IgD-negative memory B cell (primary cell): Measurements from ENCODE around the gene CNTNAP2. TPM values are rescaled to one million over a fixed set of nuclear protein-coding genes. Genes with fewer than 3 reads are reported as not detected.

Experiments used
- H3K27ac Mint-ChIP-seq, 3 donors: one replicate each; pipeline ENCODE4 v1.8.0; 2020 to 2022; ENCODE audit warnings: mild to moderate bottlenecking in 3 of 3, mixed read lengths in 3 of 3, moderate library complexity in 1 of 3
- H3K27me3 Mint-ChIP-seq: one replicate; pipeline ENCODE4 v1.8.0; 2021; ENCODE audit warnings: mixed read lengths
- H3K36me3 Mint-ChIP-seq: one replicate; pipeline ENCODE4 v1.8.0; 2020; ENCODE audit warnings: mild to moderate bottlenecking, mixed read lengths
- H3K4me1 Mint-ChIP-seq, 3 donors: one replicate each; pipeline ENCODE4 v1.8.0; 2020 to 2022; ENCODE audit warnings: mixed read lengths in 3 of 3, mild to moderate bottlenecking in 1 of 3
- H3K4me3 Mint-ChIP-seq, 4 donors: one replicate each; pipeline ENCODE4 v1.8.0; 2020 to 2022; ENCODE audit warnings: mild to moderate bottlenecking in 4 of 4, mixed read lengths in 4 of 4, moderate library complexity in 3 of 4
- H3K9me3 Mint-ChIP-seq, 3 donors: one replicate each; pipeline ENCODE4 v1.8.0; 2020 to 2021; ENCODE audit warnings: mixed read lengths in 3 of 3, mild to moderate bottlenecking in 1 of 3
- polyA plus RNA-seq: library from polyadenylated mRNA; unstranded; fragments of 300-500 nt; fragmentation: Illumina TruSeq; gene quantifications from one replicate; pipeline ENCODE4 v1.2.3, GENCODE V29; 2021

CNTNAP2 gene
- polyA plus RNA-seq, 1 donor from 2014 or later = 47.3 TPM

DNA sequence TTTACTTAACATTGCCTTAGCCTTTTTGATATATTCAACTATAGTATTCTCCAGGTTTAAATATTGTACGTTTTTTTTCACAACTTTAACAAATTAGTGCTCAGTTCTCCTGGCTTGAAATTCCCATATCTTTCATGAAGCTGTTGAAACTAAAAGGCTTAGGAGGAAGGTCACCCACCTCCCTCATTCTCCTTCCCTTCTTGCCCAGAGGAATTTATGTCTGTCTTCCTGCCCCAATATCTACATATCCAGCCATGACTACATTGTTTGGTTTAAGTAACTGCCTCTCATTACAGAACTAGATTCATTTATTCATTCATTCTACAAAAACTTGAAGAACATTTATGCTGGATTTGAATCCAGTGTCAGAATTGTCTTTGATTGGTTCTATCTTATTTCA lies 2219.2 kb downstream of the CNTNAP2 start:
- H3K9me3 Mint-ChIP-seq = no peaks in the 10 kb centered on the region
- peaks cover 21% of the 10 kb centered on the region for H3K27me3 Mint-ChIP-seq
- H3K4me3 Mint-ChIP-seq = no peak overlapping the region
- no peaks in the 10 kb centered on the region for H3K36me3 Mint-ChIP-seq
- H3K4me1 Mint-ChIP-seq = peaks cover 22 to 32% (median 26%) of the 10 kb centered on the region in 3 donors
- H3K27ac Mint-ChIP-seq = no peak overlapping the region

DNA sequence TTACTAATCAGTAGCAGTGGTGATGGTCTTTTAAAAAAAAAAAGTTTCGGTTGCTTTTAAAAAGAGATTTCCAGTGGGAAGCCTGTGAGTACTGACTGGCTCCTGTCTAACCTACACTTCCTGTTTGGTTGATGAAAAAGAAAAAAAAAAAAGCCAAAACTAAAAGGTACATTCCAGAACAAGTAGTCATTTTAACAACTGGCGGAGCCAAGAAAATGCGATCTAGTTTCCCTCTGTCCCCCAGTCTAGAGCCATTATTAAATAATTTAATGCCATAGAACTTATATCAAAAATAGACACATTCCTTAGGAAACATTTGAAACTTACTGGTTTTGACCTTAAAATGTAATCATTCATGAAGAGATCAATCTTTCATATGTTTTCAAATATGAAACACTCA lies 2219.8 kb downstream of the CNTNAP2 start:
- no peaks in the 10 kb centered on the region for H3K9me3 Mint-ChIP-seq
- H3K27me3 Mint-ChIP-seq = peaks cover 22% of the 10 kb centered on the region
- H3K4me3 Mint-ChIP-seq = no peak overlapping the region
- H3K27ac Mint-ChIP-seq = no peak overlapping the region
- H3K4me1 Mint-ChIP-seq = peaks cover 20 to 35% (median 28%) of the 10 kb centered on the region in 3 donors
- no peaks in the 10 kb centered on the region for H3K36me3 Mint-ChIP-seq

DNA sequence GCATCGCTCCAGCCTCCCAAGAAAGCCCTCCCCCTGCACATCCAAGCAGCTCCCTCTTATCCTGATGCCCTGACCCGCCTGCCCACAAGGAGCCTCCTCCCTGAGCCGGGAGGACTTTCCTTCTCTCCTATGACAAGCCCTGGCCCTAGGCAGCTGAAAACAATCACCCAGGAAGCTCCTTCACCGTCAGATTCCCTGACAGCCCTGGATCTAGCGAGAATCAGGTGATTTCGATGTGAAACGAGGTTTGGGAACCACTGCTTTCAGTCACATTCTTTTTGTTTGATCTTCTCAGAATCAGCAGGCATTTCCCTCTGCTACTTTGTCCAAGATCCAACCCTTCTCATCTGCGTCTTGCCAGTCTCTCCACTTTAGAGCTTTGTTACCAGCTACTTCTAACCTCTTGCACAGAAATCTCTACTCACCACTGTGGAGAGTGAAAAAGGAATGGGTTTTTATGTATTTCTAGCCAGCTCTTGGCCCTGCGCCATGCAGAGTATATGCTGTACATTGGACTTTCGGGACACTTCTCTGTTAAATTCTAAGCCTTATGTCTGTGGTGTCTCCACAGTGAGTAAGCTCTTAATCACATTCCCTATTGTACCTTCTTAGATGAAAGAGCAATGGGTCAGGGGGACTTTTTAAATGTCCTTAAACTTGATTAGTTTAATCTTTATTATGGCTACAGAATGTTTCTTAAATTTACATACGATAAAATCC lies 2220.8 kb downstream of the CNTNAP2 start:
- H3K27me3 Mint-ChIP-seq = peaks cover 22% of the 10 kb centered on the region
- H3K27ac Mint-ChIP-seq = peak overlapping the region in 1 of 3 donors; percentile 50
- H3K36me3 Mint-ChIP-seq = no peaks in the 10 kb centered on the region
- H3K4me1 Mint-ChIP-seq = peaks cover 20 to 41% (median 35%) of the 10 kb centered on the region in 3 donors
- no peaks in the 10 kb centered on the region for H3K9me3 Mint-ChIP-seq
- peak overlapping the region in 1 of 4 donors; percentile 99 for H3K4me3 Mint-ChIP-seq

DNA sequence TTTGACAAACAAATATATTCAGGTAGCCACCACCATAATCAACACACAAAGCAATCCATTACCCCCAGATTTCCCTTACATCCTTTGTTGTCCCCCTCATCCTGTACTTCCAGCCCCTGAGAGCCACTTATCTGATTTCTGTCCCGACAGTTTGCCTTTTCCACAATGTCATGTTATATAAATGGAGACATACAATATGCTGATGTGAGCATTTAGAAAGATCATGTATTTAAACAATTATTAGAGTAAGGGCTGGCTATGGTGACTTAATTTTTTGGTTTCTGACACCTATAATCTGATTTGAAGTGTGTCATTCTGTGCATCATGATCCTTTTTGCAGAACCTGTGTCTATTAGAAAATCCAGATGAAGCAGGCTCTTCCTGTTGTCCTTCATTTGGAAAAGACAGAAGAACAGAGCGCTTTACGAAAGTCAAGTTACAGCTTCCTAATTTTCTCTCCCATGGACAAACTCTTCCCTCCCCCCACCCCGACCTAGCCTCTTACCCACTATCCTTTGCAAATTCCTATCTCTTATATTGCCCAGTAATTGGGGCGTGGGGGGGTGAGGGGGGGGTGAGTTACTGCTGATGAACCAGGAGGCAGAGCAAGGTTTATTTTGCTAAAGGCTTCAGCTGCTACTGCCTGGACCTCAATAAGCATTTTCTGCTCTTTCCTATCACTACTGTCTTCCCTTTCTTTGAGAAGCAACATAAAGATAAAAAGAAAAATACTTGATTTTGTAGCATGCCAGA lies 2221.6 kb downstream of the CNTNAP2 start:
- no peaks in the 10 kb centered on the region for H3K36me3 Mint-ChIP-seq

DNA sequence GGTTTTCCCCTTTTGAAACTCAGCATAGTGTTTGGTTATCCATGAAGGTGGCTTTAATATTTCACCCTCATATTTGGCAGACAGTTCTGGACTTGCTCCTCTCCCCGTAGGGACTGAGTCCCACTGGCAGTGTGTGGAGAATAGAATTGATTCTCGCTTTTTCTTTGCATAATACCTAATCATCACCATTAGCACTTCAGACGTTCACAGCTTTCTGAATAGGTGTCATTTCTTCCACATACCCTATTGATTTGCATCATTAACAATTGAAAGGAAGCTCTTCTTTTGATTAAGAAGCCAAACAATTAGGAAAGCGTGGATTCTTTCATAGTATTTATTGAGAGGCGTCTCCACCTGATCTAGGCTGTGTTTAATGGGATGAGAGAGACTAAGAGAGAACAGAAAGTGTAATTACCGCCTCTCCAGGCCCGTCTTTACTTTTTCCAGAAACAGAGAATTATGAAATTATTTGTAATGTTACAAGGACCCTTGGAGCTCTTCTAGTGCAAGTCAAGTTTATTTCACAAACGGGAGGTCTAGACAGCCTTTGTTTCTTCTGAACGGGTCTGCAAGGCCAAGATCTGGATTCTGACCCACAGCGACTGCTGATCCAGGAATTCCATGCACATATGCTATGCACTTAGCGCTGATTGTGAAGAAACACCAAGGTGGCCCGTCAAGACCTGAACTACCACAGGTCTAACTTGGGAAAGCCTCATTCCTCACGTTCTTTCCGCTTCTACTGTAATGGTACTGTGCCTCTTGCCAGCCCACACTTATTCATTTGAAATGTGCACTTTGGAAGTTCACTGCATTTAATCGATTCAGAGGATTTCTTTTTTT lies 2224.1 kb downstream of the CNTNAP2 start:
- H3K27ac Mint-ChIP-seq = peak overlapping the region in 1 of 3 donors; percentile 80
- peak overlapping the region; percentile 94 to 99 (median 96) for H3K4me3 Mint-ChIP-seq
- no peaks in the 10 kb centered on the region for H3K9me3 Mint-ChIP-seq
- H3K36me3 Mint-ChIP-seq = peaks cover 3% of the 10 kb centered on the region
- peaks cover 18 to 51% (median 33%) of the 10 kb centered on the region in 3 donors for H3K4me1 Mint-ChIP-seq
- H3K27me3 Mint-ChIP-seq = peaks cover 22% of the 10 kb centered on the region

More for the DNA sequence above, 2221.6 kb downstream of the CNTNAP2 start:
- Mint-ChIP-seq H3K9me3 (no peaks in the 10 kb centered on the region), H3K27ac (peak overlapping the region in 1 of 3 donors; percentile 76), H3K4me1 (peaks cover 20 to 43% (median 43%) of the 10 kb centered on the region in 3 donors), H3K27me3 (peaks cover 22% of the 10 kb centered on the region), H3K4me3 (peak overlapping the region; percentile 94 to 99 (median 96))

DNA sequence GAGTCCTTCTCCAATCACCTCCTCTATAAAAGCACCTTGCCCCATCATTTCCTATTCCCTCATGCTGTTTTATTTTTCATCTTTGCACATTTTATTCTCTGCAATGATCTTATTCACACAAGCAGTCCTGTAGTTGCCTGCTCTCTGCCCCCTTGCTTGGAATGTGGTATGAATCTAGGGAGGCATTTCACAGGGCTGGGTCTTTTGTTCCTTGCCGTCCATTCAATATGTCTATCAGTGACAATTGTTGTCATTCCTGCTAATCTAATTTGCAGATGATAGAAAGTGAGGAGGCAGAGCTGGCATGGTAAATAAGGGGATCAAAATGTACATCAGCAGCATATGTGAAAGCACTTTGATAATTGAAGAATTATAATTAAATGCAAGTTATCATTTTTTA lies 2227.8 kb downstream of the CNTNAP2 start:
- H3K27me3 Mint-ChIP-seq = peaks cover 9% of the 10 kb centered on the region

DNA sequence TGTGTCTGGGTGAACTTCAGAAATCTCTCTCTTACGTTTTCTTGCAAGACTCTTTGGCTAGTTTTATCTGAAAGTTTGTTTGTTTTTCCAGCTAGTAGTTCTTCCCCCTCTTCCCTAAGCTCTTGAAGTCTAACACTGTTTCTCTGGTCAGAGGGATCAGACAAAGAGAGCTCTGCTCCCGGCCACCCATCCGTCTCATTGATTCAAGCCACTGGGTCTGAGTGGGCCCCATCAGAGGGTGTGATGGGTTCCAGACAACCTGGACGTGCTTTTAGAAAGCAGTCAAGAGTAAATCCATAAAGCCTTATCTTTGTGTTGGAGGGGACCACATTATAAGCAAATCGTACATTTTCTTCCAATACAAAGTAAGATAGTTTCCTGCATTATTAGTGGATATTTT lies 2231.4 kb downstream of the CNTNAP2 start:
- Mint-ChIP-seq H3K4me1 (peaks cover 6 to 14% (median 10%) of the 10 kb centered on the region in 3 donors), H3K27ac (no peak overlapping the region), H3K27me3 (no peaks in the 10 kb centered on the region), H3K4me3 (no peak overlapping the region), H3K9me3 (no peaks in the 10 kb centered on the region), H3K36me3 (peaks cover 13% of the 10 kb centered on the region)

More for the DNA sequence above, 2227.8 kb downstream of the CNTNAP2 start:
- peaks cover 13 to 39% (median 26%) of the 10 kb centered on the region in 3 donors for H3K4me1 Mint-ChIP-seq
- no peaks in the 10 kb centered on the region for H3K9me3 Mint-ChIP-seq
- H3K36me3 Mint-ChIP-seq = peaks cover 6% of the 10 kb centered on the region
- H3K27ac Mint-ChIP-seq = no peak overlapping the region
- H3K4me3 Mint-ChIP-seq = peak overlapping the region in 1 of 4 donors; percentile 4

DNA sequence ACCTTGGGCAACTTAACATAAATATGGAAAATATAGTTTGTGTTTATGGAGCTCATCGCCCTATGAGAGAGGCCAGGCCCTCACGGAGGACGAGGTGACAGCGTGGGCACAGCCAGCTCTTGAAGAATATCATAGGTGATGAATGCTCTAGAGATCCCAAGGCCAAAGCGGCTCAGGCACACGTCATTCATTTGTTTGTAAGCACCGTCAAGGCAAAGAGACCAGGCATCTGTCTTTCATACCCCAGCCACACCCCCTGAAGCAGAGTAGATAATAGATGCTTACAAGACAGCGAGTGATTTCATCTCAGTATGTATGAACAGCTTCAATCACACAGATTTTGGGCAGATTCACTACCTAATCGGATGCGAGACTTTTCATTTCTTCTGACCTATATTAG lies 2231.9 kb downstream of the CNTNAP2 start:
- H3K4me3 Mint-ChIP-seq = no peak overlapping the region
- H3K27ac Mint-ChIP-seq = no peak overlapping the region
- no peaks in the 10 kb centered on the region for H3K9me3 Mint-ChIP-seq
- peaks cover 6 to 17% (median 14%) of the 10 kb centered on the region in 3 donors for H3K4me1 Mint-ChIP-seq
- peaks cover 15% of the 10 kb centered on the region for H3K36me3 Mint-ChIP-seq
- H3K27me3 Mint-ChIP-seq = no peaks in the 10 kb centered on the region

DNA sequence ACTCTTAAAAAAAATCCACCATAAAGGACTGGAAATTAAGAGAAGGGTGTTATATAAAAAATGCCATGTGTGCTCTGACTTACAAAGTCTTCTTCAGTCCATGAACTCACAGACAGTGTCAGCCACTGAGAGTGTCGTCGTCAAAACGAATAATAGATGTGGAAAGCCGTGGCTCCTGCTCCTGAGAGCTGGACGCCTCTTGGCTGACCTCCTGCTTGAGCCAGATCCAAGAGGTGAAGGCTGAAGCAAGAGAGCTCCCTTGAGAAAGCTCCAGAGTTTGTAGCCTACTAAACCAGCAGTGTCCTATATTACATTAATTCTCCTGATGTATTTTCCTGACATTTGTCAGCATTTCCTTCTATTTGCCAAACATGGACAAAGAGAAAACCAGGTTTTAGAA lies 2239.7 kb downstream of the CNTNAP2 start:
- Mint-ChIP-seq H3K4me3 (peak overlapping the region in 1 of 4 donors; percentile 15), H3K9me3 (peaks cover 0 to 12% (median 6%) of the 10 kb centered on the region in 3 donors), H3K27me3 (no peaks in the 10 kb centered on the region), H3K36me3 (peaks cover 10% of the 10 kb centered on the region), H3K27ac (no peak overlapping the region), H3K4me1 (peaks cover 9 to 20% (median 14%) of the 10 kb centered on the region in 3 donors)

DNA sequence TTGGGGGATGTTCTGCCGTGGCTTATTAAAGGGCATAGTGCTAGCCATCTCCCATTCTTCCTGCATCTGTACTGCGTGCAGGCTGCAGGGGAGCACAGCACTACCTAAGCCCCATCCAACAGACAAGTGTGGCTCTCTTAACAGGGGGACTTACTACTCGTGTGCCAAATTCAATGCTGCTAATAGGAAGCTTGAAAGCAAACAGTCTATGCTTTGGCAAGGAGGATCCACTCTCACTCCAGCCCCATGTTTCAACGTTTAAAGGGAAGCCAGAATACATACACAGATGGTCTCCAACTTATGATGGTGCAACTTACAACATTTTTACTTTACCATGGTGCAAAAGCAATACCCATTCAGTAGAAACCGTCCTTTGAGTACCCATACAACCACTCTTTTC lies 2245.9 kb downstream of the CNTNAP2 start:
- Mint-ChIP-seq H3K36me3 (peaks cover 3% of the 10 kb centered on the region), H3K27me3 (peaks cover 1% of the 10 kb centered on the region), H3K4me1 (peaks cover 3 to 12% (median 3%) of the 10 kb centered on the region in 3 donors), H3K9me3 (peaks cover 0 to 4% (median under 1%) of the 10 kb centered on the region in 3 donors), H3K27ac (no peak overlapping the region), H3K4me3 (no peak overlapping the region)

DNA sequence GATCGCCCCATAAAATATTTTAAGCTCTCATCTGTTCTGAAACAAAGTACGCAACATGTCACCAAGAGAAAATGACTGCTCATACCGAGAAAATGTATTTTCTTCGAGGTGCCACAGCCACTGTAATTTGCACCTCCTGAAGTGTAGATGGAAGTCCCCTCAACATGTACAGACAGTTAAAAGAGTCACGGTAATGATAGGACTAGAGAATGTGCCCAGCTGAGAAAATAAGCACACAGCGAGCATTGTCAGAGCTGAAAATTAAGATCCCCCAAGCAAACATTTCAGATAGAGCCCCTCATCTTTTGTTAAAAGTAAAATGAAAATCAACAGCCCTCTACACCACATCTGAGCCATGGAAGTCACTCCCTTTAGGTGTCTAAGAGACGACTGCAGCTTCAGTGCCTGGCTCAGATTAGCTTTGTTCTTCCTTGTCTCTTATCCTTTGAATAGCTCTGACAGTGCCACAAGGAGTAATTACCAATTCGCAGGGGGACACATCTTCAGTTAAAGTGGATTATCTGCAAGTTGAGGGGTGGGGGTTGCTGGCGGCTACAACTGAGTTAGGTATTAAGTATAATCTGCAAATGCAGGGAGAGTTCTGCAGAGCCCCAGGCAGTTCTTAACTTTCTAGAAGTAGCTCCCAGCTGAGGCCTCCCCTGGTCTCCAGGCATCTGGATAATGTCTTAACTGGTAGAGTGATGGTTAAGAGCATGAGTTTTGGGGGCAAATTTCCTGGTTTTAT lies 2251.3 kb downstream of the CNTNAP2 start:
- Mint-ChIP-seq H3K4me1 (peaks cover 6 to 23% (median 13%) of the 10 kb centered on the region in 3 donors), H3K4me3 (peak overlapping the region in 2 of 4 donors; percentile 29 to 52), H3K27me3 (no peaks in the 10 kb centered on the region), H3K9me3 (peaks cover 0 to 5% (median 0%) of the 10 kb centered on the region in 3 donors), H3K27ac (peak overlapping the region in 1 of 3 donors; percentile 36), H3K36me3 (peaks cover 1% of the 10 kb centered on the region)

DNA sequence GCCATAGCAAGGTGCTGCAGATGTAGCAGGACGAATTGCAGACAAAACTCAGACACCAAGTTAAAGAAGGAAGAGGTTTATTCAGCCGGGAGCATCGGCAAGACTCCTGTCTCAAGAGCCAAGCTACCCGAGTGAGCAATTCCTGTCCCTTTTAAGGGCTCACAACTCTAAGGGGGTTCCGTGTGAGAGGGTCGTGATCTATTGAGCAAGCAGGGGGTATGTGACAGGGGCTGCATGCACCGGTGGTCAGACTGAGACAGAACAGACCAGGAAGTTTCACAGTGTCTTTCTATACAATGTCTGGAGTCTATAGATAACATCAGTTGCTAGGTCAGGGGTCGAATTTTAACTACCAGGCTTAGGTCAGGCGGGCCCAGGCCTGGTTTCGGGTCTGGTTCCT lies 2252.0 kb downstream of the CNTNAP2 start:
- Mint-ChIP-seq H3K27ac (peak overlapping the region in 1 of 3 donors; percentile 23), H3K9me3 (peaks cover 0 to 5% (median 0%) of the 10 kb centered on the region in 3 donors), H3K27me3 (no peaks in the 10 kb centered on the region), H3K4me1 (peaks cover 6 to 23% (median 13%) of the 10 kb centered on the region in 3 donors), H3K36me3 (peaks cover 3% of the 10 kb centered on the region), H3K4me3 (peak overlapping the region in 1 of 4 donors; percentile 52)

DNA sequence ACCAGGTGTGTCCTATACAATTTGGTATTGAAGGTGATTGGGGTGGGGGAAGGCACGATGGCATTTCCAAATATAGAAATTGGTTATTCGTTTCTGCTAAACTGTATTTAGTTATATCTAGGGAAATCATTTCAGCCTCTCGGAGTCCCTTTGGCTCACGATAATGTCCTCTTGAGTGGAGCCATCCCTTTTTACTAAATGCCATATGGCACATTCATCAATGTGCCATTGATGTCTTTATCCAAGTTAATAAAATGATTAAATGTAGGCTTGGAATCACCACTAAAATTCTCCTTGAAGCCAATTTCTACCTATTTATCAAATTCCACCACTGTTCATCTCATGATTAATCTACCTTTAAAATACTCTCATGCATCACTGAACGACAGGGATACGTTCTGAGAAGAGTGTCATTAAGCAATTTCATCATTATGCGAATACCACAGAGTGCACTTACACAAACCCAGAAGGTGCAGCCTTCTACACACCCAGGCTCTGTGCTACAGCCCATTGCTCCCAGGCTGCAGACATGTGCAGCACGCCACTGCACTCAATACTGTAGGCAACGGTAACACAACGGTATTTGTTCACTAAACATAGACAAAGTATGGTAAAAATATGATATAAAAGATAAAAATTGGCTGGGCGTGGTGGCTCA lies 2254.8 kb downstream of the CNTNAP2 start:
- peaks cover 0 to 5% (median 0%) of the 10 kb centered on the region in 3 donors for H3K9me3 Mint-ChIP-seq
- H3K27ac Mint-ChIP-seq = no peak overlapping the region
- H3K36me3 Mint-ChIP-seq = peaks cover 6% of the 10 kb centered on the region
- H3K4me3 Mint-ChIP-seq = no peak overlapping the region
- H3K4me1 Mint-ChIP-seq = peaks cover 8 to 23% (median 13%) of the 10 kb centered on the region in 3 donors
- H3K27me3 Mint-ChIP-seq = no peaks in the 10 kb centered on the region
